ENCODE results near the gene SLC11A1.

GRCh38 chr2:218406209-218406948, 24.3 kb downstream of the SLC11A1 start:
- TF ChIP-seq CTCF (IDR thresholded peaks at IDR 0.05) (peak; percentile 66 to 70 (median 68)), POLR2A (IDR thresholded peaks at IDR 0.05) (no peak)
